ENCODE measurements around the gene CACNG7. TPM values are rescaled to one million over a fixed set of nuclear protein-coding genes. Genes with fewer than 3 reads are reported as not detected.

CACNG7 gene
- total and polyA plus RNA-seq, 12 donors, result not detected

DNA sequence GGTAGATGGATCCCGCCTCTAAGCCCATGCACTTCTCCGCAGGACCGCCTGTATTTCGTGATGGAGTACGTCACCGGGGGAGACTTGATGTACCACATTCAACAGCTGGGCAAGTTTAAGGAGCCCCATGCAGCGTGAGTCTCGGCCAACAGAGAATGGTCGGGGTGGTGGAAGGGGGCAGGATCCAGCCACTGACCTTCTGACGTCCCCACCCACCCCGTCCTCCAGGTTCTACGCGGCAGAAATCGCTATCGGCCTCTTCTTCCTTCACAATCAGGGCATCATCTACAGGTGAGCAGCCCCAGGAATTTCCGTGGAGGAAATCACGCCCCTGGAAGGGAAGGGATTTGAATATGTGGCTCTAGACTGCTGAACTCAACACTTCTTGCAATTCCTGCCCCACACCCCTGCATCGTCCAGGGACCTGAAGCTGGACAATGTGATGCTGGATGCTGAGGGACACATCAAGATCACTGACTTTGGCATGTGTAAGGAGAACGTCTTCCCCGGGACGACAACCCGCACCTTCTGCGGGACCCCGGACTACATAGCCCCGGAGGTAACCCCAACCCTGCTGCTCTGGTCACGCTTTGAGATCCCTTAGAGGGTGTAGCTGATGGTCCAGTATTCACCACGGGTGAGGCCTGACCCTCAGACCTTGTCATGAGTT lies 8.8 kb upstream of the CACNG7 start:
- H3K4me3 ChIP-seq, result no peak overlapping the region
- peaks cover 4 to 80% (median 69%) of the 10 kb centered on the region in 7 donors for H3K27me3 ChIP-seq
- no peak for DNase-seq
- no peak overlapping the region for H3K27ac ChIP-seq
- H3K4me1 ChIP-seq, result no peaks in the 10 kb centered on the region
- TF ChIP-seq, protein P1, sequence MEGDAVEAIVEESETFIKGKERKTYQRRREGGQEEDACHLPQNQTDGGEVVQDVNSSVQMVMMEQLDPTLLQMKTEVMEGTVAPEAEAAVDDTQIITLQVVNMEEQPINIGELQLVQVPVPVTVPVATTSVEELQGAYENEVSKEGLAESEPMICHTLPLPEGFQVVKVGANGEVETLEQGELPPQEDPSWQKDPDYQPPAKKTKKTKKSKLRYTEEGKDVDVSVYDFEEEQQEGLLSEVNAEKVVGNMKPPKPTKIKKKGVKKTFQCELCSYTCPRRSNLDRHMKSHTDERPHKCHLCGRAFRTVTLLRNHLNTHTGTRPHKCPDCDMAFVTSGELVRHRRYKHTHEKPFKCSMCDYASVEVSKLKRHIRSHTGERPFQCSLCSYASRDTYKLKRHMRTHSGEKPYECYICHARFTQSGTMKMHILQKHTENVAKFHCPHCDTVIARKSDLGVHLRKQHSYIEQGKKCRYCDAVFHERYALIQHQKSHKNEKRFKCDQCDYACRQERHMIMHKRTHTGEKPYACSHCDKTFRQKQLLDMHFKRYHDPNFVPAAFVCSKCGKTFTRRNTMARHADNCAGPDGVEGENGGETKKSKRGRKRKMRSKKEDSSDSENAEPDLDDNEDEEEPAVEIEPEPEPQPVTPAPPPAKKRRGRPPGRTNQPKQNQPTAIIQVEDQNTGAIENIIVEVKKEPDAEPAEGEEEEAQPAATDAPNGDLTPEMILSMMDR (IDR thresholded peaks at IDR 0.05), result no peak
- intact Hi-C loops (cut with DNase I), result loop anchor here in 2 of 10 donors (10.0 kb wide), 1 partner anchor 56 kb away; no protein-coding TSS in a partner anchor
- WGBS, 2 donors, result 90 to 91% methylated on average over 27 of the region's 27 CpGs
- no peak for ATAC-seq
- no peaks in the 10 kb centered on the region for H3K9me3 ChIP-seq
- no peaks in the 10 kb centered on the region for H3K36me3 ChIP-seq

DNA sequence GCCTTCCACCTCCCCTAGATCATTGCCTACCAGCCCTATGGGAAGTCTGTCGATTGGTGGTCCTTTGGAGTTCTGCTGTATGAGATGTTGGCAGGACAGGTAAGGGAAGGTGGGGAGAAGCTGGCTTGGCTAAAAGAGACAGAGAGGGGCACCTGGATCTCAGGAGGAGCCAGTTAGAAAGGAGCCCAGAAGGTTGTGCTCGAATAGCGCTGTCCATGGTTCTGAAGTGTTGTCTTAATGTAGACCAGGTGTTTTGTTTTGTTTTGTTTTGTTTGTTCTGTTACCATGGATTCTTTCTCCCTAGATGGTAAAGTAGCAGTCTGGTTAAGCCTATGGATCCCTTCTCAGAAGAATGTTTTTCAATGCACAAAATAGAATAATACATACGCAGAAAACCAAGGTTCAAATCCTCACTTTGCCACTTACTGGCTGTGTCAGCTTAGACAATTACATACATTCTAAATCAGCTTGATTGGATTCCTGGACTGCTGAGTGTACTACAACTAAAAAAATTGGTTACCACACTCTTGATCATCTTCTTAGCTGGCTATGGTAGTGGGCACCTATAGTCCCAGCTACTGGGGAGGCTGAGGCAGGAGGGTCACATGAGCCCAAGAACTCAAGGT lies 5.9 kb upstream of the CACNG7 start:
- no peaks in the 10 kb centered on the region for H3K36me3 ChIP-seq
- no peaks in the 10 kb centered on the region for H3K9me3 ChIP-seq
- intact Hi-C loops (cut with DNase I), result loop anchor here in 2 of 10 donors (10.0 kb wide), 1 partner anchor 58 kb away; no protein-coding TSS in a partner anchor
- H3K4me3 ChIP-seq, result no peak overlapping the region
- ATAC-seq (peak in 1 of 8 donors; percentile 39), DNase-seq (peak in 1 of 2 donors; percentile 26)
- WGBS, 2 donors, result 43 to 48% methylated on average over 4 of the region's 4 CpGs
- H3K27ac ChIP-seq, result no peak overlapping the region
- H3K27me3 ChIP-seq, result peaks cover 17 to 77% (median 66%) of the 10 kb centered on the region in 7 donors
- TF ChIP-seq, protein P1 (IDR thresholded peaks at IDR 0.05), result no peak
- peaks cover 0 to 16% (median 7%) of the 10 kb centered on the region in 9 donors for H3K4me1 ChIP-seq

DNA sequence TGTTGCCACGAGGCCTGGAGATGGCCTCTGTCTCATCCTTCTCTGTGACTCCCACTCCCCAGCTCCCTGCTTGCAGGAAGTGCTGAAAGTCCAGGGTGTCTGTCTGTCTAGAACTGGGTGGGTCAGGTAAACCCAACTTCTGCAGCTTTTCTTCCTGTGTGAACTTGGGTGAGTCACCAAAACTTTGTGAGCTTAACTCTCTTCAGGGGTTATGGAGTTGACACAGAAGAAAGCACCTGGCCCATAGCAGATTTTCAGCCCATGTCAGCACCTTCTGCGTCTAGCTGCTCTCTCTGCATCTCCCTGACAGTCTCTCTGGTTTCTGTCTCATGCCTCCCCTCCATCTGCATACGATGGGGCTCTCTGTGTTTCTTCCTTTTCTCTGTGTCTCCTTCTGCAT lies 4.2 kb upstream of the CACNG7 start:
- DNase-seq, result no peak

DNA sequence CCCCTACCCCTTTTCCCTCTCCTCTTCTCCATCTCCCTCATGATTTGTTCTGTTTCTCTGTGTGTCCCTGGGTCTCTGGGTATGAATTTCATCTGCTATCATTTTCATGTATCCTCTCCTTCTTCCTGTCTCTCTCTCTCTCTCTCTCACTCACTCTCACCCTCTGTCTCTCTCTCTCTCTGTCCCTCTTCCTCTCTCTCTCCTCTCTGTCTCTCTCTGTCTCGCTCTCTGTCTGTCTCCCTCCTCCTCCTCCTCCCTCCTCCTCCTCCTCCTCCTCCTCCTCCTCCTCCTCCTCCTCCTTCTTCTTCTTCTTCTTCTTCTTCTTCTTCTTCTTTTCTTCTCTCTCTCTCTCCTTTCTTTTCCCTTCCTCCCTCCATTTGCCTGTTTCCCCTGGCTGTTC lies 3.3 kb upstream of the CACNG7 start:
- intact Hi-C loops (cut with DNase I), result loop anchor here (2.0 to 10.0 kb wide), 3 partner anchors 61 to 119 kb away; no protein-coding TSS in a partner anchor
- H3K27ac ChIP-seq, result no peak overlapping the region
- H3K27me3 ChIP-seq, result peaks cover 19 to 88% (median 67%) of the 10 kb centered on the region in 7 donors
- 58 to 63% methylated on average over 1 of the region's 1 CpG for WGBS, 2 donors
- ATAC-seq (no peak), DNase-seq (no peak)
- no peak overlapping the region for H3K4me3 ChIP-seq
- no peaks in the 10 kb centered on the region for H3K9me3 ChIP-seq
- TF ChIP-seq, protein P1 (IDR thresholded peaks at IDR 0.05), result no peak
- peaks cover 0 to 26% (median 19%) of the 10 kb centered on the region in 9 donors for H3K4me1 ChIP-seq
- no peaks in the 10 kb centered on the region for H3K36me3 ChIP-seq

More for the DNA sequence above, 4.2 kb upstream of the CACNG7 start:
- Histone ChIP-seq H3K4me3 (no peak overlapping the region), H3K4me1 (peaks cover 0 to 26% (median 19%) of the 10 kb centered on the region in 9 donors), H3K27ac (no peak overlapping the region), H3K27me3 (peaks cover 23 to 83% (median 65%) of the 10 kb centered on the region in 7 donors), H3K9me3 (no peaks in the 10 kb centered on the region), H3K36me3 (no peaks in the 10 kb centered on the region)
- TF ChIP-seq, protein P1 (IDR thresholded peaks at IDR 0.05), result no peak
- 28% methylated on average over 3 of the region's 3 CpGs for WGBS, 2 donors
- no peak for ATAC-seq
- intact Hi-C loops (cut with DNase I), result loop anchor here in 9 of 10 donors (5.0 to 10.0 kb wide), 2 partner anchors 60 to 117 kb away; no protein-coding TSS in a partner anchor

All from heart right ventricle (tissue), 16 donors.